H1 (cell line): Measurements from ENCODE around the gene ADIPOQ. TPM values are rescaled to one million over a fixed set of nuclear protein-coding genes. Genes with fewer than 3 reads are reported as not detected.

ENCODE experiments used
- CTCF ChIA-PET: fragments of 300-600 bp; sonication (Branson Sonifier 250); formaldehyde crosslinking; loops from one replicate; lab custom pipeline; 2021; ENCODE audit not compliant: partially characterized antibody; lab: Charles Lee
- POLR2A ChIA-PET: fragments of 300-600 bp; sonication (Branson Sonifier 250); formaldehyde crosslinking; loops from one replicate; lab custom pipeline; 2021; ENCODE audit warnings: inconsistent platforms; ENCODE audit not compliant: partially characterized antibody; lab: Charles Lee
- DNase-seq, 2 experiments: peaks; one replicate each; pipeline versions ENCODE4 v3.0.0 to v3.0.0-alpha.2; 2010 to 2022; ENCODE audit warnings: low spot score in 2 of 2, low read depth in 1 of 2, mixed read lengths in 1 of 2
- FAIRE-seq: peaks from 2 replicates; lab custom pipeline; 2011; peaks lifted over from hg19 to GRCh38; lab: Jason Lieb, UNC
- H2AFZ ChIP-seq: 2 replicates; pipeline ENCODE4 v1.8.1; 2012; ENCODE audit warnings: low read length, inconsistent platforms
- H2AK5ac ChIP-seq: 2 replicates; pipeline ENCODE4 v1.6.1; 2013; ENCODE audit warnings: low read depth, low read length
- H2BK120ac ChIP-seq: replicated peaks from 2 replicates; pipeline ENCODE3; 2013; ENCODE audit warnings: low read depth, low read length, inconsistent platforms
- H2BK12ac ChIP-seq: 2 replicates; pipeline ENCODE4 v1.6.1; 2013; ENCODE audit warnings: low read depth, low read length
- H2BK15ac ChIP-seq: 2 replicates; pipeline ENCODE4 v1.6.1; 2013; ENCODE audit warnings: low read length
- H2BK20ac ChIP-seq: 2 replicates; pipeline ENCODE4 v1.6.1; 2013; ENCODE audit warnings: low read length
- H2BK5ac ChIP-seq: 2 replicates; pipeline ENCODE4 v1.6.1; 2013; ENCODE audit warnings: low read depth, low read length
- H3K14ac ChIP-seq: 2 replicates; pipeline ENCODE4 v1.6.1; 2013; ENCODE audit warnings: inconsistent platforms; ENCODE audit not compliant: insufficient read length
- H3K18ac ChIP-seq: 2 replicates; pipeline ENCODE4 v1.6.1; 2013; ENCODE audit warnings: low read length; ENCODE audit errors: extremely low read depth
- H3K23ac ChIP-seq: 2 replicates; pipeline ENCODE4 v1.6.1; 2013; ENCODE audit warnings: inconsistent platforms; ENCODE audit not compliant: insufficient read length
- H3K23me2 ChIP-seq: 2 replicates; pipeline ENCODE4 v1.6.1; 2013; ENCODE audit warnings: low read depth, low read length
- H3K27ac ChIP-seq: 2 replicates; pipeline ENCODE4 v1.6.1; 2011; ENCODE audit warnings: low read depth, low read length, inconsistent platforms
- H3K27me3 ChIP-seq, 4 experiments: replicated peaks in 1 of 4; 1 replicate in 1 of 4; 2 replicates in 3 of 4; pipeline versions ENCODE4 v1.6.1 to v1.8.1; 2011 to 2013; ENCODE audit warnings: low read length in 3 of 4, mild to moderate bottlenecking in 3 of 4, inconsistent platforms in 2 of 4, mixed read lengths in 2 of 4, moderate library complexity in 1 of 4; ENCODE audit not compliant: control insufficient read depth in 3 of 4, insufficient read depth in 3 of 4; ENCODE audit errors: extremely low read depth in 1 of 4
- H3K36me3 ChIP-seq, 4 experiments: 2 replicates each; pipeline versions ENCODE4 v1.6.1 to v1.8.1; 2011 to 2013; ENCODE audit warnings: mild to moderate bottlenecking in 4 of 4, low read length in 3 of 4, moderate library complexity in 2 of 4, control low read depth in 1 of 4, inconsistent platforms in 1 of 4; ENCODE audit not compliant: insufficient read depth in 4 of 4, control insufficient read depth in 2 of 4
- H3K4ac ChIP-seq: replicated peaks from 2 replicates; pipeline ENCODE3; 2013; ENCODE audit warnings: low read length, low read depth, mixed read lengths, inconsistent platforms; ENCODE audit not compliant: insufficient read length
- H3K4me1 ChIP-seq, 4 experiments: replicated peaks in 1 of 4; 1 replicate in 1 of 4; 2 replicates in 3 of 4; pipeline versions ENCODE4 v1.6.1 to v1.8.1; 2011 to 2013; ENCODE audit warnings: low read length in 3 of 4, inconsistent platforms in 2 of 4, mixed read lengths in 1 of 4; ENCODE audit not compliant: insufficient read depth in 4 of 4, control insufficient read depth in 3 of 4
- H3K4me2 ChIP-seq, 2 experiments: 2 replicates each; pipeline versions ENCODE4 v1.6.1 to v1.8.1; 2011 to 2013; ENCODE audit warnings: low read depth in 2 of 2, low read length in 2 of 2, control low read depth in 1 of 2, inconsistent platforms in 1 of 2, mild to moderate bottlenecking in 1 of 2; ENCODE audit not compliant: insufficient read depth in 1 of 2
- H3K4me3 ChIP-seq, 4 experiments: fragments of 200-600, 300-600 bp in 1 of 4; sonication (generic), shearing (Covaris generic), sonication (Bioruptor Twin) in 1 of 4; 2 replicates each; pipeline versions ENCODE4 v1.5.1 to v1.8.1; 2011 to 2016; ENCODE audit warnings: low read length in 4 of 4, low read depth in 3 of 4, control low read depth in 2 of 4, inconsistent platforms in 2 of 4, mild to moderate bottlenecking in 2 of 4, mixed read lengths in 1 of 4, moderate library complexity in 1 of 4; ENCODE audit not compliant: insufficient read depth in 2 of 4; ENCODE audit errors: extremely low read depth in 1 of 4
- H3K56ac ChIP-seq: replicated peaks from 2 replicates; pipeline ENCODE3; 2013; ENCODE audit warnings: low read depth, mild to moderate bottlenecking, mixed read lengths, low read length, inconsistent platforms; ENCODE audit not compliant: insufficient read length
- H3K79me1 ChIP-seq: 2 replicates; pipeline ENCODE4 v1.6.1; 2013; ENCODE audit warnings: low read depth, low read length, control low read depth
- H3K79me2 ChIP-seq, 2 experiments: 2 replicates each; pipeline versions ENCODE4 v1.6.1 to v1.8.1; 2012 to 2013; ENCODE audit warnings: low read length in 2 of 2, mild to moderate bottlenecking in 2 of 2, inconsistent platforms in 1 of 2; ENCODE audit not compliant: insufficient read depth in 2 of 2, control insufficient read depth in 1 of 2
- H3K9ac ChIP-seq, 4 experiments: replicated peaks in 1 of 4; 1 replicate in 1 of 4; 2 replicates in 3 of 4; pipeline versions ENCODE4 v1.6.1 to v1.8.1; 2011 to 2013; ENCODE audit warnings: low read depth in 3 of 4, low read length in 3 of 4, control low read depth in 2 of 4, mild to moderate bottlenecking in 2 of 4, moderate library complexity in 2 of 4, inconsistent platforms in 1 of 4; ENCODE audit errors: extremely low read depth in 1 of 4
- H3K9me3 ChIP-seq, 2 experiments: 2 replicates each; pipeline versions ENCODE4 v1.6.1 to v1.8.1; 2012 to 2013; ENCODE audit warnings: mild to moderate bottlenecking in 2 of 2, moderate library complexity in 2 of 2, control low read depth in 1 of 2, inconsistent platforms in 1 of 2, low read depth in 1 of 2, low read length in 1 of 2, mixed read lengths in 1 of 2; ENCODE audit not compliant: insufficient read depth in 2 of 2
- H4K20me1 ChIP-seq, 2 experiments: replicated peaks in 1 of 2; 2 replicates each; pipeline versions ENCODE3 to v1.8.1; 2011 to 2013; ENCODE audit warnings: inconsistent platforms in 2 of 2, low read length in 2 of 2, mild to moderate bottlenecking in 1 of 2; ENCODE audit not compliant: insufficient read depth in 2 of 2, control insufficient read depth in 1 of 2
- H4K5ac ChIP-seq: 2 replicates; pipeline ENCODE4 v1.6.1; 2013; ENCODE audit warnings: low read length, low read depth, mixed read lengths, inconsistent platforms; ENCODE audit not compliant: insufficient read length
- H4K8ac ChIP-seq: 2 replicates; pipeline ENCODE4 v1.8.0; 2013; ENCODE audit warnings: mild to moderate bottlenecking, moderate library complexity, low read length, inconsistent platforms; ENCODE audit not compliant: insufficient read depth; ENCODE audit errors: extremely low read depth
- H4K91ac ChIP-seq: replicated peaks from 2 replicates; pipeline ENCODE3; 2013; ENCODE audit warnings: low read length, mixed read lengths, inconsistent platforms; ENCODE audit not compliant: insufficient read length
- BRCA1 ChIP-seq: IDR thresholded peaks from 2 replicates; pipeline ENCODE4 v1.6.1; 2012; ENCODE audit warnings: low read depth, low read length, improper control_type of control experiment
- JUN ChIP-seq: IDR thresholded peaks from 2 replicates; pipeline ENCODE4 v1.6.1; 2011; ENCODE audit warnings: low read depth, mild to moderate bottlenecking, improper control_type of control experiment, low read length
- NRF1 ChIP-seq: IDR thresholded peaks from 2 replicates; pipeline ENCODE4 v1.6.1; 2011; ENCODE audit warnings: mild to moderate bottlenecking, low read depth, low read length, improper control_type of control experiment
- RFX5 ChIP-seq: IDR thresholded peaks from 2 replicates; pipeline ENCODE4 v1.6.1; 2011; ENCODE audit warnings: low read depth, low read length, improper control_type of control experiment, borderline replicate concordance
- SAP30 ChIP-seq: fragments of 300-600 bp; sonication (generic); IDR thresholded peaks from 2 replicates; pipeline ENCODE4 v1.7.1; 2012; ENCODE audit warnings: low read length, moderate library complexity, mild to moderate bottlenecking, inconsistent platforms; ENCODE audit not compliant: insufficient read depth, insufficient replicate concordance
- SP1 ChIP-seq: IDR thresholded peaks from 2 replicates; pipeline ENCODE4 v1.6.1; 2011; ENCODE audit warnings: low read depth, low read length
- SP2 ChIP-seq: IDR thresholded peaks from 2 replicates; pipeline ENCODE4 v1.6.1; 2012; ENCODE audit warnings: mild to moderate bottlenecking, low read length, inconsistent platforms
- SUZ12 ChIP-seq: fragments of 200-600 bp; sonication (generic); IDR thresholded peaks from 2 replicates; pipeline ENCODE4 v1.6.1; 2012; ENCODE audit warnings: mild to moderate bottlenecking, inconsistent platforms, low read length, moderate library complexity, mixed read lengths
- WGBS, 2 experiments: shearing (Covaris generic) in 1 of 2; methylation state at CpG; one replicate each; pipeline versions ENCODE4 v1.1.6 to v1.1.7; 2013 to 2015; ENCODE audit warnings: low lambda C conversion rate in 2 of 2, mixed read lengths in 2 of 2, inconsistent platforms in 1 of 2, low coverage in 1 of 2, missing lambda C conversion rate in 1 of 2; ENCODE audit not compliant: insufficient replicate concordance in 2 of 2, insufficient coverage in 1 of 2, insufficient read length in 1 of 2; ENCODE audit errors: extremely low coverage in 1 of 2, missing lambda C conversion rate in 1 of 2; 5-methylcytosine and 5-hydroxymethylcytosine counted together
- polyA plus RNA-seq, 7 experiments: library from polyadenylated mRNA; depleted of rRNA in 3 of 7; stranded (reverse) in 5 of 7; unstranded in 2 of 7; fragments of >200 nt in 5 of 7; fragments of 200-250 nt in 2 of 7; gene quantifications; 1 replicate in 5 of 7; 2 replicates in 1 of 7; 4 replicates in 1 of 7; pipeline versions ENCODE4 v1.2.1 to v1.2.3, GENCODE V29; 2011 to 2013; ENCODE audit warnings: missing spikeins in 2 of 7, mixed read lengths in 2 of 7
- total RNA-seq: library from RNA; stranded (reverse); fragmentation: NEBNext Ultra II Directional; extraction: Animal tissue kit (Norgen Biotek cat#: 25700); gene quantifications from 2 replicates; pipeline ENCODE4 v1.2.1, GENCODE V29; 2021
- TF ChIP-seq, protein P1 (sequence below): IDR thresholded peaks from 2 replicates; pipeline ENCODE4 v1.6.1; 2012; ENCODE audit warnings: low read length, inconsistent platforms

Gene ADIPOQ
- total and polyA plus RNA-seq, 2 of the 8 experiments (the other 6 are each of a cell fraction or from before 2014, with no cell fraction given): not detected

GRCh38 chr3:186831798-186832197, 10.7 kb upstream of the ADIPOQ start:
- no peak overlapping the region for H3K14ac ChIP-seq
- no peak overlapping the region for H3K18ac ChIP-seq
- no peak overlapping the region for H2BK5ac ChIP-seq
- H3K4me3 ChIP-seq: no peak overlapping the region
- no peaks in the 10 kb centered on the region for H3K79me2 ChIP-seq
- H3K27ac ChIP-seq: no peak overlapping the region
- no peak overlapping the region for H2AFZ ChIP-seq
- no peak overlapping the region for H4K91ac ChIP-seq
- H2BK15ac ChIP-seq: no peak overlapping the region
- H4K5ac ChIP-seq: no peak overlapping the region
- no peak overlapping the region for H3K4me2 ChIP-seq
- H2BK20ac ChIP-seq: no peak overlapping the region
- no peak for TF ChIP-seq BRCA1
- no peak for TF ChIP-seq NRF1
- no peak for TF ChIP-seq SP1
- no peak for TF ChIP-seq SUZ12
- TF ChIP-seq SAP30: no peak
- no peak for TF ChIP-seq JUN
- TF ChIP-seq RFX5: no peak
- no peak for TF ChIP-seq SP2
- TF ChIP-seq, protein P1, sequence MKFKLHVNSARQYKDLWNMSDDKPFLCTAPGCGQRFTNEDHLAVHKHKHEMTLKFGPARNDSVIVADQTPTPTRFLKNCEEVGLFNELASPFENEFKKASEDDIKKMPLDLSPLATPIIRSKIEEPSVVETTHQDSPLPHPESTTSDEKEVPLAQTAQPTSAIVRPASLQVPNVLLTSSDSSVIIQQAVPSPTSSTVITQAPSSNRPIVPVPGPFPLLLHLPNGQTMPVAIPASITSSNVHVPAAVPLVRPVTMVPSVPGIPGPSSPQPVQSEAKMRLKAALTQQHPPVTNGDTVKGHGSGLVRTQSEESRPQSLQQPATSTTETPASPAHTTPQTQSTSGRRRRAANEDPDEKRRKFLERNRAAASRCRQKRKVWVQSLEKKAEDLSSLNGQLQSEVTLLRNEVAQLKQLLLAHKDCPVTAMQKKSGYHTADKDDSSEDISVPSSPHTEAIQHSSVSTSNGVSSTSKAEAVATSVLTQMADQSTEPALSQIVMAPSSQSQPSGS: no peak
- TF ChIP-seq, all 59 proteins: peak for 0
- DNase-seq (no peak), FAIRE-seq (no peak)
- H4K20me1 ChIP-seq: no peaks in the 10 kb centered on the region
- no peak overlapping the region for H2AK5ac ChIP-seq
- H3K56ac ChIP-seq: peak overlapping the region; percentile 39
- no peak overlapping the region for H2BK12ac ChIP-seq
- no peaks in the 10 kb centered on the region for H3K9me3 ChIP-seq
- no peak overlapping the region for H3K9ac ChIP-seq
- peaks cover 4% of the 10 kb centered on the region; the same call in 1 of the 2 replicates for H3K23me2 ChIP-seq
- H3K27me3 ChIP-seq: peaks cover 0 to 17% (median 13%) of the 10 kb centered on the region in 4 experiments; a peak in 6 of 7 replicates
- H3K4me1 ChIP-seq: no peaks in the 10 kb centered on the region
- 76% methylated on average over 4 of the region's 4 CpGs; no CpG with 5 or more reads in 1 of the 2 experiments for WGBS, 2 experiments
- H4K8ac ChIP-seq: no peak overlapping the region
- POLR2A ChIA-PET: no interaction called here
- no peak overlapping the region for H2BK120ac ChIP-seq
- H3K36me3 ChIP-seq: no peaks in the 10 kb centered on the region
- CTCF ChIA-PET: no interaction called here
- H3K23ac ChIP-seq: no peak overlapping the region
- H3K4ac ChIP-seq: no peak overlapping the region
- H3K79me1 ChIP-seq: no peaks in the 10 kb centered on the region
